Fibroblast of lung (primary cell): Measurements from ENCODE around the gene NRXN2.

Experiments used
- EZH2 ChIP-seq: IDR thresholded peaks from 2 replicates; pipeline ENCODE4 v1.5.1; 2012; ENCODE audit warnings: low read length, control low read depth, mild to moderate bottlenecking; ENCODE audit errors: missing control alignments
- TF ChIP-seq, protein P1 (sequence below), 2 donors: IDR thresholded peaks in 1 of 2; conservative IDR thresholded peaks in 1 of 2; 1 replicate in 1 of 2; 2 replicates in 1 of 2; pipeline ENCODE4 v1.5.1; 2011 to 2012; ENCODE audit warnings: low read length in 2 of 2, control low read depth in 1 of 2, inconsistent platforms in 1 of 2, low read depth in 1 of 2, mild to moderate bottlenecking in 1 of 2

DNA sequence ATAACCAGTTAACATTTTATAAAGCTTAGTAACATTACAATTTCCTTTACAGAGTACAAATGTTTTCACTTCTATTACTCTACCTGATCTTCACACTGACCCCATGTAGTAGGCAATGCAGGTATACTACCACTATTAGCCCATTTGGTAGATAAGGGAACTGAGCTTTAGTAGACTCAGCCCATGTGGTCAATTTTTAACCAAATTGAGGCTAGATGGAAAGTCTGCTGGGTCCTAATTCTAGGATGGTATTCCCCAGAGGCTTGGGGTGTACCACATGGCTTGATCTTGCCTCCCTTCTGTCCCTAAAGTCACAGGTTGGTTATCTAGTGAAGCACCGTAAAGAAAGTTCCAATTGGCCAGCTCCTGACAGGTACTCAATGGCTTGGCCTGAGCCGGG is 48.2 kb downstream of the NRXN2 start:
- TF ChIP-seq, protein P1, sequence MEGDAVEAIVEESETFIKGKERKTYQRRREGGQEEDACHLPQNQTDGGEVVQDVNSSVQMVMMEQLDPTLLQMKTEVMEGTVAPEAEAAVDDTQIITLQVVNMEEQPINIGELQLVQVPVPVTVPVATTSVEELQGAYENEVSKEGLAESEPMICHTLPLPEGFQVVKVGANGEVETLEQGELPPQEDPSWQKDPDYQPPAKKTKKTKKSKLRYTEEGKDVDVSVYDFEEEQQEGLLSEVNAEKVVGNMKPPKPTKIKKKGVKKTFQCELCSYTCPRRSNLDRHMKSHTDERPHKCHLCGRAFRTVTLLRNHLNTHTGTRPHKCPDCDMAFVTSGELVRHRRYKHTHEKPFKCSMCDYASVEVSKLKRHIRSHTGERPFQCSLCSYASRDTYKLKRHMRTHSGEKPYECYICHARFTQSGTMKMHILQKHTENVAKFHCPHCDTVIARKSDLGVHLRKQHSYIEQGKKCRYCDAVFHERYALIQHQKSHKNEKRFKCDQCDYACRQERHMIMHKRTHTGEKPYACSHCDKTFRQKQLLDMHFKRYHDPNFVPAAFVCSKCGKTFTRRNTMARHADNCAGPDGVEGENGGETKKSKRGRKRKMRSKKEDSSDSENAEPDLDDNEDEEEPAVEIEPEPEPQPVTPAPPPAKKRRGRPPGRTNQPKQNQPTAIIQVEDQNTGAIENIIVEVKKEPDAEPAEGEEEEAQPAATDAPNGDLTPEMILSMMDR (conservative IDR thresholded peaks at IDR 0.05 in 1 of 2, IDR thresholded peaks at IDR 0.05 in 1 of 2; ENCODE audit: low read depth in 1 of 2, low read length in 2 of 2), result no peak
- no peak for TF ChIP-seq EZH2
